GM12878 (cell line): Measurements from ENCODE around the gene PHC1.
"Not testable (repeated sequence)": the region's sequence is repeated elsewhere in the genome, so short reads cannot be mapped to it uniquely, and the experiment has no call there.

Experiments
- CTCF ChIP-seq, 3 experiments: IDR thresholded peaks in 2 of 3; conservative IDR thresholded peaks in 1 of 3; 2 replicates each; pipeline ENCODE4 v1.5.1; 2011; ENCODE audit warnings: low read depth in 3 of 3, low read length in 3 of 3, mild to moderate bottlenecking in 3 of 3, control low read depth in 2 of 3, moderate library complexity in 2 of 3, inconsistent platforms in 1 of 3, mixed read lengths in 1 of 3; ENCODE audit not compliant: control insufficient read depth in 2 of 3, insufficient read depth in 1 of 3; ENCODE audit errors: extremely low read depth in 1 of 3
- CUX1 ChIP-seq: IDR thresholded peaks from 2 replicates; pipeline ENCODE4 v1.6.1; 2012; ENCODE audit warnings: improper control_type of control experiment, low read depth, low read length; ENCODE audit not compliant: insufficient replicate concordance
- EED ChIP-seq: sonication (generic); IDR thresholded peaks from 2 replicates; pipeline ENCODE4 v1.6.1; 2016; ENCODE audit warnings: antibody characterized with exemption, low read depth
- MAX ChIP-seq: IDR thresholded peaks from 2 replicates; pipeline ENCODE4 v1.6.1; 2012; ENCODE audit warnings: low read depth, low read length, improper control_type of control experiment
- NRF1 ChIP-seq: conservative IDR thresholded peaks from 2 replicates; pipeline ENCODE4 v1.6.1; 2011; ENCODE audit warnings: mild to moderate bottlenecking, low read depth, low read length, improper control_type of control experiment
- PBX3 ChIP-seq: IDR thresholded peaks from 2 replicates; pipeline ENCODE4 v1.6.1; 2011; ENCODE audit warnings: mild to moderate bottlenecking, low read depth, low read length, moderate library complexity; ENCODE audit not compliant: insufficient replicate concordance
- YY1 ChIP-seq: IDR thresholded peaks from 2 replicates; pipeline ENCODE4 v1.6.1; 2011; ENCODE audit warnings: low read depth, mild to moderate bottlenecking, low read length

GRCh38 chr12:8937842-8938442 lies 23.6 kb downstream of the PHC1 start:
- TF ChIP-seq EED; YY1; NRF1; CTCF (IDR thresholded peaks at IDR 0.05 in 2 of 3, conservative IDR thresholded peaks at IDR 0.05 in 1 of 3; ENCODE audit: control insufficient read depth in 2 of 3, extremely low read depth in 1 of 3, insufficient read depth in 1 of 3, low read depth in 3 of 3, low read length in 3 of 3); PBX3; CUX1; MAX: not testable (repeated sequence)
